LoVo (cell line): ENCODE data around the gene BTBD2.

Experiments
- DNase-seq: peaks from one replicate; pipeline ENCODE4 v3.0.0-alpha.2; 2016; ENCODE audit warnings: low spot score

BTBD2 gene

GRCh38 chr19:2050991-2051772 is 35.7 kb upstream of the BTBD2 start, which contains the start of gene MKNK2:
TSS of gene MKNK2 (minus strand) at chr19:2051244. CDS start at chr19:2050851, 393 bp downstream.
- DNase-seq, result peak; percentile 94

GRCh38 chr19:2050349-2050990 is 35.0 kb upstream of the BTBD2 start:
- no peak for DNase-seq

GRCh38 chr19:2049741-2050348 is 34.3 kb upstream of the BTBD2 start:
- peak; percentile 45 for DNase-seq

GRCh38 chr19:2048959-2049740 is 33.6 kb upstream of the BTBD2 start:
- DNase-seq, result no peak

- no peak for DNase-seq
These were observed 32.8 kb upstream of the BTBD2 start for GRCh38 chr19:2048104-2048958.

GRCh38 chr19:2047449-2048103 is 32.1 kb upstream of the BTBD2 start:
- DNase-seq, result peak; percentile 58

DNA sequence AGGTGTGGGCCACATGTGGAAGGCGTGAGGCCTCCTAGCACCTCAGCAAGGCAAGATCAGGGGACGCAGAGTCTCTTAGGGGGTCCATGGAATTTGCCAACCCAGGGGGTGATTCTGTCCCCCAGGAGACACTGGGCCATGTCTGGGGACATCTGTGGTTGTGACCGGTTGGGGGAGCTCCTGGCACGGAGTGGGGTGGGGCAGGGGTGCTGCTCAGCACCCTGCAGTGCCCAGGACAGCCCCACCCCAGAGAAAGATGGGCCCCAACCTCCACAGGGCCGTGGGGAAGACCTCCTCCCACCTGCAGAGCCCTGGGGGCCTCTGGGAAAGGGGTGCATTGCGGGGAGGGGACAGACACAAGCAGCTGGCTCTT is 31.5 kb upstream of the BTBD2 start:
- no peak for DNase-seq

DNA sequence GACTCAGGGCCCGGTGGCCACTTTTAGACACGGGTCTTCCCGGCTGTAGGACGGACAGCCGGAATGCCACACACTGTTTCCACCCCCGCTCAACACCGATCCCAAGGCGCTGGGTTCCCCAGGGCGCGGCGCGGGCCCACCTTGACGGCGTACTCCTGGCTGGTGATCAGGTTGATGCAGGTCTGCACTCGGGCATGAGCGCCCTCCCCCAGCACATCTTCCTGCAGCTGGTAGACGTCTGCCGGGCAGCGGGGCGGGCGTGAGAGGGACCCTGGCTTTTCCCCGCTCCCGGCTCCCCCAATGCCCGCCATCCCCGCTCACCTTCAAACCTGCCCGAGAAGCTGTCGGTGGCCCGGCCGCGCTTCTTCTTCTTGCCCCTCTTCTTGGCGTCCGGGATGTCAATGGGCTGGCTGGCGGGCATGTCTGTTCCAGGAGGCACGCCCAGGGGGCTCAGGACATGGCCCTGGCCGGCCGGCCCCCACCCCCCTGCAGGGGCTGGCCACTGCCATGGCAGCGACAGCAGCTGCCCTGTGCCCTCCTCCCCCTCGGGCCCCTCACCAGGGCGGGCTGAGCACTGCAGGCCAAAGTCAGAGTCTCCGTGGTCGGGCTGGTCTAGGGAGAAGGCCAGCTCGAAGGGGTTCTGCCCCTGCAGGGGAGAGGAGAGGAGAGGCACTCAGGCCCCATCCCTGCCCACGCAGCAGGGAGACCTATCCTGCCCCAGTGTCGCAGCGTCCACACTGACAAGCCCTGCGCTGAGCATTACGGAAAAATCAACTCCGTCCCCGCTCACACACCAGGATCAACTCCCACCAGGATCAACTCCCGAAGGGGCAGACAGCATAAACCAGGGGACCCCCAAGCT is 30.8 kb upstream of the BTBD2 start:
- DNase-seq, result no peak

DNA sequence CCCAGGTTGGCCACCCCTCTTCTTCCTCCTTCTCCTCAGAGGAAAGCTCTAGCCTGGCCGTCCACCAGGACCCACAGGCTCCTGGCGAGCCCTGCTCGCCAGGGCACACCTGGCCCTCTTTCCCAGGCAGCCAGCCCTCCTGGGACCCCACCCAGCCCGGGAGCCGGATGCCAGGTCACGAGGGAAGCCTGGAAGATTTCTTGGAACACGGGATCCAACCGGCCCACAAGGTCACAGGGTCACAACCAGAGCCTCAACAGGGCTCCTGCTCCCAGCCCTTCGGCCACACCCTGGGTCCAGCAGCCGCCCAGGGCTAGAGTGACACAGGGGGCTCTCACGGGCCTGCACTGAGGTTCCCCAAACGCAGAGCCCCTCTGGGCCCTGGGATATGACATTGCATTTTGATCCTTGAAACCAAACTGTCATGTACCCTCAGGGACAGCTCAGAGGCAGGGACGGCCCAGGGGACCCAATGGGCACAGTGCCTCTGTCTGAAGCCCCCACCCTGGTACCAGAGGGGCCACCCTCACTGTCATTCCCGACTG is 30.1 kb upstream of the BTBD2 start:
- no peak for DNase-seq

DNA sequence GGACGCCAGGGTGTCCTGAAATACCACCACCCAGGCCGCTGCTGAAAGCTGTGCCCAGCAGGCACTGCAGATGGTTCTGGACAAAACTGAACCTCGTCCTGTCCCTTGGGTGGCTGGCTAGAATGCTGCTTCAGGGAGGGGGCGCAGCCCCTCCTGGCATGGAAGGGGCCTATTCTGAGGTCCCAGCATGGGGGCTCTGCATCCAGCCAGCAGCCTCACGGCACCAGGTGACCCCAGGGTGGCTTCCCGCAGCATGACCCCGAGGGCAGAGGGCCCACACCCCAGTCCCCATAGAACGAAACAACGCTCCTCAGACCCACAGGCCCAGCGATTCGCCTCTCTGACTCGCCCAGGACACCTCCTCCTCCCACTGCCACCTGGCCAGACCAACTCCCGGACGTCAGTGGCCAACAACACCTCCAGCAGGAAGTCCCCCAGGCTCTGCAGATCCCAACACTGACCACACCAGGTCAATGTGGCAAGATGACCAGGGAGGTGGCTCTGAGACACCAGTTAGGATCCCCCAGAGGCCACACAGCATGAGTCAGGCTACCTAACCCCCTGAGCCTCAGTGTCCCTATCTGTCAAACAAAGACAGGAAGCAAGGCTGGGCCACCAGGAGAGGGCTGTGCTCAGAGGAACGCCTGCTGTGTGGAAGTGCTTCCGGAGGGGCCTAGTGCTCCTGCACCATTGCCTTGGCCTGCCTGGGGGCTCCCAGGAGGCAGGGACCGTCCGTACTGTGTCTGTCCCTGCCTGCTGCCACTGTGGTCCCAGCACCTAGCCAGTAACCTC is 29.4 kb upstream of the BTBD2 start:
- DNase-seq, result no peak

DNA sequence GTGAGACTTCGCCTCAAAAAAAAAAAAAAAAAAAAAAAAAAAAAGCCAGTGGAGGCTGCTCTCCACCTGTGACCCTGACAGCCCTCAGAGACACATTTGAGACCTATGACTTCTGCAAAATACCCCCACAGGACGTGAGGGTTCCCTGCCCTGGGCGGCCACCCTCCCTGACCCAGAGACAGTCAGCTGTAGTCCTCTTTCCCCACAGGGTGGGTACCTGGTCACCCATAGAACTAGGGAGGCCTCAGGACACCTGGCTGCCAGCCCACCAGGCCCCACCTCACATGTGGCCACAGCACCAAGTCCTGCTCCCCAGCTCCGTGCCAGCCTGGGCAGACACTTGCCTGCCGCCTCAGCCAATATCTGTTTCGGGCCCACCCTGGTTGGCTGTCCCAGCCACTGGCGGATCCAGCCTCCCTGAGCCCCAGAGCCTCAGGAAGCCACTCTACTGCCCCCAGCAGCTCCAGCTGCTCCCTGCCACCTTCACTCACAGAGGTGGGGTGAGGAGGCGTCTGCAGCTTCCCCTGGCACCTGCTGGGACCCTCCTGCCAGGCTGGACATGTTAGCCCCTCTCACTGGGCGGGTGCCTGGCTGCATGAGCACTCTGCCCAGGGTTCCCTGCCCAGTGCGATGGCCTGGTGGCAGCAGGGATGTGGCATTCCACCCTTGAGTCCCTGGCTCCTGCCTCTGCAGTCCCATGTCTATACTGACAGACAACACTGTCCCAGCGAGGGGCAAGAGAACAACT is 28.6 kb upstream of the BTBD2 start:
- no peak for DNase-seq

- no peak for DNase-seq
These were observed 27.7 kb upstream of the BTBD2 start for GRCh38 chr19:2043251-2043641.

GRCh38 chr19:2042485-2043250 is 27.2 kb upstream of the BTBD2 start:
- DNase-seq, result no peak

- DNase-seq, result no peak
These were observed 26.4 kb upstream of the BTBD2 start for GRCh38 chr19:2041683-2042484.

- no peak for DNase-seq
These were observed 25.8 kb upstream of the BTBD2 start for GRCh38 chr19:2041433-2041682.

DNA sequence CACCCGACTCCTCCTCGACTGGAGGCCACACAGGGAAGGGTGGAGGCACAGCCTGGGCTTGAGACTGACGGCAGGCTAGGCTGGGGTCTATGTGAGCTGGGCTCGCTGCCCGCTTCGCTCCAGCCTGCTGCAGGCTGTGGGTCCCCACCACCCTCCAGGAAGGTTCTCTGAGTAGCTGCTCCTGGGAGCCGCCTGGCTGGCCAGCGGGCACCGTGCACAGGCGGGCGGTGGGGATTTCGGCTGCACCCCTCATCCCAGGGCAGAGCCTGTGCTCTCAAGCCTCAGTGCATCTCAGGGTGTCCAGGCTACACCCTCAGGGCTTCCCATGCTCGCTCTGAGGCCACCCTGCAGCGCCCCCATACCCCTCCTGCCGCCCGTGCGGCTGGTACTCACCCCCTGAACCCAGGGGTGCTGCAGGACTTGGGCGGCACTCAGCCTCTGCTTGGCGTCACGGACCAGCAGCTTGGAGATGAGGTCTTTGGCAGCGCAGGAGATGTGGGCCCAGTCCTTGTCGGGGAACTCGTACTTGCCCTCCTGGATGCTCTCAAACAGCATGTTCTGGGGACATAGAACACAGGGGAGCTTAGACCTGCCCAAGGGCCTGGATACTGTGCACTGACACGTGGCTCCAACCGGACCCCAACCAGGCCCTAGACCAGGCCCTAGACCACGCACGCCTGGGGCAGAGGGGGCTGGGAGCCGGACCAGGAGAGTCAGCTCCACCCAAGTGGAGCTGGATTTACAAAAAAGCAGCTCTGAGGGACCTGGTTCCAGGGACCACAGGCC is 25.3 kb upstream of the BTBD2 start:
- DNase-seq, result no peak
